Effector memory CD4-positive, alpha-beta T cell (primary cell): Measurements from ENCODE around the gene PKP3.

Experiments used
- DNase-seq, 3 donors: peaks; one replicate each; pipeline ENCODE4 v3.0.0-alpha.2; 2020
- H3K27ac ChIP-seq: 2 replicates; pipeline ENCODE4 v1.7.0; 2013; ENCODE audit warnings: mild to moderate bottlenecking, low read length, moderate library complexity; ENCODE audit not compliant: insufficient read depth, poor library complexity, severe bottlenecking
- H3K27me3 ChIP-seq: replicated peaks from 2 replicates; pipeline ENCODE4 v1.7.0; 2013; ENCODE audit warnings: mild to moderate bottlenecking, low read length; ENCODE audit not compliant: insufficient read depth, control insufficient read depth, poor library complexity, severe bottlenecking
- H3K36me3 ChIP-seq: 2 replicates; pipeline ENCODE4 v1.7.0; 2013; ENCODE audit warnings: mild to moderate bottlenecking, low read length, moderate library complexity; ENCODE audit not compliant: control insufficient read depth, insufficient read depth
- H3K4me1 ChIP-seq: 2 replicates; pipeline ENCODE4 v1.7.0; 2013; ENCODE audit warnings: low read length, mild to moderate bottlenecking; ENCODE audit not compliant: control insufficient read depth, insufficient read depth, poor library complexity, severe bottlenecking
- H3K4me3 ChIP-seq: 2 replicates; pipeline ENCODE4 v1.7.0; 2013; ENCODE audit warnings: low read length, low read depth, mild to moderate bottlenecking; ENCODE audit not compliant: insufficient read depth, poor library complexity, severe bottlenecking
- H3K9me3 ChIP-seq: 2 replicates; pipeline ENCODE4 v1.7.0; 2013; ENCODE audit warnings: mild to moderate bottlenecking, low read length, moderate library complexity; ENCODE audit not compliant: control insufficient read depth

The PKP3 gene

GRCh38 chr11:446891-447290 is 52.9 kb downstream of the PKP3 start:
- H3K36me3 ChIP-seq, result no peaks in the 10 kb centered on the region
- no peak overlapping the region for H3K27ac ChIP-seq
- peaks cover 26% of the 10 kb centered on the region for H3K4me1 ChIP-seq
- DNase-seq, result no peak
- no peak overlapping the region for H3K4me3 ChIP-seq
- H3K9me3 ChIP-seq, result no peaks in the 10 kb centered on the region
- H3K27me3 ChIP-seq, result no peaks in the 10 kb centered on the region

GRCh38 chr11:447923-448731 is 54.1 kb downstream of the PKP3 start:
- peak overlapping the region; percentile 86 for H3K27ac ChIP-seq
- peak overlapping the region; percentile 53 for H3K4me3 ChIP-seq
- peaks cover 24% of the 10 kb centered on the region for H3K4me1 ChIP-seq
- DNase-seq, result peak; percentile 88 to 91 (median 91)
- peaks cover 3% of the 10 kb centered on the region for H3K36me3 ChIP-seq
- no peaks in the 10 kb centered on the region for H3K27me3 ChIP-seq
- H3K9me3 ChIP-seq, result no peaks in the 10 kb centered on the region

GRCh38 chr11:449889-450808 is 56.1 kb downstream of the PKP3 start, which contains the start of gene PTDSS2:
Gene PTDSS2 (plus strand): TSS chr11:450279. CDS start chr11:450456, 177 bp downstream.
- peak; percentile 87 to 92 (median 89) for DNase-seq
- peaks cover 11% of the 10 kb centered on the region for H3K36me3 ChIP-seq
- no peaks in the 10 kb centered on the region for H3K27me3 ChIP-seq
- H3K4me3 ChIP-seq, result peak within 1 kb of the TSS; percentile 91
- peaks cover 24% of the 10 kb centered on the region for H3K4me1 ChIP-seq
- H3K9me3 ChIP-seq, result no peaks in the 10 kb centered on the region
- H3K27ac ChIP-seq, result peak within 1 kb of the TSS; percentile 87

GRCh38 chr11:450809-451451 is 56.9 kb downstream of the PKP3 start:
- Histone ChIP-seq H3K4me1 (peaks cover 29% of the 10 kb centered on the region), H3K4me3 (peak overlapping the region; percentile 91), H3K9me3 (no peaks in the 10 kb centered on the region), H3K27me3 (no peaks in the 10 kb centered on the region), H3K36me3 (peaks cover 11% of the 10 kb centered on the region), H3K27ac (peak overlapping the region; percentile 87)
- peak; percentile 68 to 73 (median 70) for DNase-seq

GRCh38 chr11:451738-452137 is 57.7 kb downstream of the PKP3 start:
- H3K9me3 ChIP-seq, result no peaks in the 10 kb centered on the region
- H3K27ac ChIP-seq, result peak overlapping the region; percentile 87
- H3K36me3 ChIP-seq, result peaks cover 11% of the 10 kb centered on the region
- no peak for DNase-seq
- no peaks in the 10 kb centered on the region for H3K27me3 ChIP-seq
- H3K4me3 ChIP-seq, result no peak overlapping the region
- H3K4me1 ChIP-seq, result peaks cover 37% of the 10 kb centered on the region

GRCh38 chr11:452203-452744 is 58.3 kb downstream of the PKP3 start:
- no peak for DNase-seq
- peaks cover 11% of the 10 kb centered on the region for H3K36me3 ChIP-seq
- no peaks in the 10 kb centered on the region for H3K9me3 ChIP-seq
- no peak overlapping the region for H3K4me3 ChIP-seq
- H3K4me1 ChIP-seq, result peaks cover 41% of the 10 kb centered on the region
- H3K27me3 ChIP-seq, result no peaks in the 10 kb centered on the region
- no peak overlapping the region for H3K27ac ChIP-seq

- Histone ChIP-seq H3K27me3 (no peaks in the 10 kb centered on the region), H3K4me1 (peaks cover 47% of the 10 kb centered on the region), H3K9me3 (no peaks in the 10 kb centered on the region), H3K4me3 (no peak overlapping the region), H3K27ac (no peak overlapping the region), H3K36me3 (peaks cover 11% of the 10 kb centered on the region)
- DNase-seq, result no peak
These were observed 59.0 kb downstream of the PKP3 start for GRCh38 chr11:452916-453527.

GRCh38 chr11:453564-453963 is 59.6 kb downstream of the PKP3 start:
- Histone ChIP-seq H3K27ac (no peak overlapping the region), H3K4me3 (no peak overlapping the region), H3K4me1 (peaks cover 42% of the 10 kb centered on the region), H3K27me3 (no peaks in the 10 kb centered on the region), H3K36me3 (peaks cover 11% of the 10 kb centered on the region), H3K9me3 (no peaks in the 10 kb centered on the region)
- no peak for DNase-seq

DNA sequence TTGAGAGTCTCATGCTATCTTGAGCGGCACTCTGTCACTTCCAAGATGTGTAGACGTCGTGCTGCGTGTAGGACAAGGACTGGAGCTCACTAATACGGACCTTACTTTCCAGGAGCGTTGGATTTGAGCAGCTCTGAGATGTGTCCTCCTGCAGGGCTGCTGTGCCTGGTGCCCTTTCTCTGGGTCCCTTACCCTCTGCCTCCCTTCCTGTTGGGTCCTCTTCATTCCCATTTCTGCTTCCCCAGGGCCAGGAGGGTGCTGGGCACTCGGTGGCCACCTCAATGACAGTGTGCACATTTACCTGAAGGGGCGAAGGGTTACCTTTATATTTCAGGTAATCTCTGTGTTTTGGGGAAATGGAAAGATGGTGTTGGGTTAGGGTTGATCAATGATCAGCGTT is 60.0 kb downstream of the PKP3 start:
- H3K4me3 ChIP-seq, result no peak overlapping the region
- H3K27ac ChIP-seq, result no peak overlapping the region
- peaks cover 40% of the 10 kb centered on the region for H3K4me1 ChIP-seq
- no peaks in the 10 kb centered on the region for H3K9me3 ChIP-seq
- H3K36me3 ChIP-seq, result peaks cover 11% of the 10 kb centered on the region
- no peak for DNase-seq
- no peaks in the 10 kb centered on the region for H3K27me3 ChIP-seq
